ENCODE measurements around the gene ADGRL3.

DNA sequence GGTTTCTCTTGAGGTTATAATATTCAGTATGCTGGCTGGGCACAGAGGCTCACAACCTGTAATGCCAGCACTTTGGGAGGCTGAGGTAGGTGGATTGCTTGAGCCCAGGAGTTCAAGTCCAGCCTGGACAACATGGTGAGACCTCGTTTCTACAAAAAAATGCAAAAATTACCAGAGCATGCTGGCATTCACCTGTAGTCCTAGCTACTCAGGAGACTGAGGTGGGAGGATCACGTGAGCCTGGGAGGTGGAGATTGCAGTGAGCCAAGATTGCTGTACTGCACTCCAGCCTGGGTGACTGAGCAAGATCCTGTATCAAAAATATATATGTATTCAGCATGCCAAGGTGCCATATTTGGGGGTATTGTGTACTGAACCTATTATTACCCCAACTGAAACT lies 552.5 kb downstream of the ADGRL3 start:
- TF ChIP-seq, protein P1, sequence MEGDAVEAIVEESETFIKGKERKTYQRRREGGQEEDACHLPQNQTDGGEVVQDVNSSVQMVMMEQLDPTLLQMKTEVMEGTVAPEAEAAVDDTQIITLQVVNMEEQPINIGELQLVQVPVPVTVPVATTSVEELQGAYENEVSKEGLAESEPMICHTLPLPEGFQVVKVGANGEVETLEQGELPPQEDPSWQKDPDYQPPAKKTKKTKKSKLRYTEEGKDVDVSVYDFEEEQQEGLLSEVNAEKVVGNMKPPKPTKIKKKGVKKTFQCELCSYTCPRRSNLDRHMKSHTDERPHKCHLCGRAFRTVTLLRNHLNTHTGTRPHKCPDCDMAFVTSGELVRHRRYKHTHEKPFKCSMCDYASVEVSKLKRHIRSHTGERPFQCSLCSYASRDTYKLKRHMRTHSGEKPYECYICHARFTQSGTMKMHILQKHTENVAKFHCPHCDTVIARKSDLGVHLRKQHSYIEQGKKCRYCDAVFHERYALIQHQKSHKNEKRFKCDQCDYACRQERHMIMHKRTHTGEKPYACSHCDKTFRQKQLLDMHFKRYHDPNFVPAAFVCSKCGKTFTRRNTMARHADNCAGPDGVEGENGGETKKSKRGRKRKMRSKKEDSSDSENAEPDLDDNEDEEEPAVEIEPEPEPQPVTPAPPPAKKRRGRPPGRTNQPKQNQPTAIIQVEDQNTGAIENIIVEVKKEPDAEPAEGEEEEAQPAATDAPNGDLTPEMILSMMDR (IDR thresholded peaks at IDR 0.05; ENCODE audit: insufficient read depth, low read length, poor library complexity, severe bottlenecking), result no peak
- TF ChIP-seq EZH2phosphoT487 (conservative IDR thresholded peaks at IDR 0.05; ENCODE audit: low read length), result no peak
